HG02981 (cell line): ENCODE measurements around the gene PSMB8.

Source experiments
- ATAC-seq: cut with Tn5 transposase; IDR thresholded peaks from one replicate; pipeline ENCODE4 v1.9.1; 2021; ENCODE audit warnings: mild to moderate bottlenecking, moderate library complexity; ENCODE audit not compliant: unreplicated experiment

Gene PSMB8

DNA sequence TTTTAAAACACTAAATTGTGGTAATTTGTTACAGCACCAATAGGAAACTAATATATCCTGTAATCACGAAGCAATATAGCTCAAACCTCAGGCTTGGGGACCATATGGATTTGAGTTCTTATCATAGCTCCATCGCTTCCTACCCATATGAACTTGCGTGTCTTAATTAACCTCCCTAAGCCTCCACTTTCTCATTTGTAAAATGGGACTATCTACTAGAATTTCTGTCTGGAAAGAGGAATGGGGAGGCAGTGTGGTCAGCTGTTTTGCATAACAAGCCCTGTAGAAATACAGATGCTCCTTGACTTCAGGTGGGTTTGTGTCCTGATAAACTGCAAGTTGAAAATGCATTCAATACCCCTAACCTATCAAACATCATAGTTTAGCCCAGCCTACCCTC is 44.1 kb downstream of the PSMB8 start:
- ATAC-seq = no peak

DNA sequence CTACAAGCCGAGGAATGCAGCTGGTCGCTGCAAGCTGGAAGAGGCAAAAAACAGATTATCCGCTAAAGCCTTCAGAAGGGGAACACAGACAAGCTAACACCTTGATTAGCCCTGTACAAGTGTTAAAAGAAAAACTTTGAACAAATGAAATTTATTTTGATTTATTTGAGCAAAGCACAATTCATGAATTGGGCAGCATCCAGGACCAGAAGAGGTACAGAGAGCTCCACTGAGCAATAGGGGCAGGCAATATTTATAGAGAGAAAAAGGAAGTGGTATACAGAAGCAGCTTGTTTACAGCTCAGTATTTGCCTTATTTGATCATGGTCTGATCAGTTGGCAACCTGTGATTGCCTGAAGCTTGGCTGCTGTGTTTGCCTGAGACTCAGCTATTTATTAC is 44.7 kb downstream of the PSMB8 start:
- ATAC-seq = no peak

DNA sequence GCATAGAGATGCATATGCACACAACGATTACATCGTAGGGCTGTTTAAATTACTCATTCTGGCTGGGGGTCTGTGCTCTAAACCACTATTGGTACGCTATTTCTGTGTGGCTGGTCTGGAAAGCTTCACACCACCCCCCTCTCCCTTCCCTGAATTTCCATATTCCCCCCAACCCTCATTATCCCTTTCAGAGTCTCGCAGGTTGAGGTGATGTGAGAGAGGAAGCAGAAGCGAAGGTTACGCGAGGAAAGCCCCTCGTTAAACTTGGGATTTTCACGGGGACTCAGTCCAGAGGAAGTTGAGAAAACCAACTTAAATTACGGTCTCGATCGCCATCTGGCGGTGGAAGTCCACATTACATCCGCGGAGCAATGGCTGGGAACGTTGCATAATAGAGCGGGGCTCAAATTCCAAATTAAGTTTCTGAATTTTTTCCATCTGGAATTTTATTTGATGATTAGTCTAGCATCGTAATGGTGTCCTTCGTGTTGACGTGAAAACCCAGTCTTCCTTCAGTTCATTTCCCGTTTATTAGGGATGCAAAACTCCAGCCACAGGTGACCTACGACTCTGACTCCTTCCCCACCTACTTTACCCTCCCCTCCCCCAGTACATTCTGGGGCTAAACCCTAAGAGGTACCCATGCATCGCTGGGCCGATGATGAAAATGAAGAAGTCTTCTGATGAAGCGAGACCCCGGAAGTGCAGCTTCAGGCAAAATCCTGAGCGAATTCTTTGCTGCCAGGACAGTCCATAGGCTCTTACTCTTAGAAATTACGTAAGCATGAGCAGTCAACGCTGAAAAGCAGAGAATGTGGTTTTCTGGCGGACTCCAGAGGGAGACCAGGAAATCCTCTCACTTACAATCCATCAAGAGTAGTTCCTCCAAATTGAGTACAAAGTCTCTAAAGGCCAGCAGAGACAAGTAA is 46.7 kb downstream of the PSMB8 start:
- no peak for ATAC-seq

DNA sequence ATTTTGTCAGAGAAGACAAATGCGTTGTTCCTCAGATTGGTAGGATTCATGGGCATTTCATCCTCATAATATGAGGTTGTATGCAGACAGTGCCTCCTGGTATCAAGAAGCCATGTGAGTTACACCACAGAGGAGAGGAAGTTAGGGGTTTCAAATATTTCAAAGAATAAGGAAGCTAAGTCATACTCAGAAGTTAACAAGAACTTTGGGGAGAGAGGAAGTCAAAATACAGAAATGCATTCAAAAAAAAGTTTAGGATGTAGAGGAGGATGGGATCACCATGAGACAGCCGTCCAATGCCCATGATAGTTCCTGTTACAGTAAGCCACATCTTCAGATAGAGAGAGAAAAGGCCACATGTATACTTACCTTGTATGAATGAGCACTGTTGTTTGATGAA is 49.3 kb downstream of the PSMB8 start:
- no peak for ATAC-seq

DNA sequence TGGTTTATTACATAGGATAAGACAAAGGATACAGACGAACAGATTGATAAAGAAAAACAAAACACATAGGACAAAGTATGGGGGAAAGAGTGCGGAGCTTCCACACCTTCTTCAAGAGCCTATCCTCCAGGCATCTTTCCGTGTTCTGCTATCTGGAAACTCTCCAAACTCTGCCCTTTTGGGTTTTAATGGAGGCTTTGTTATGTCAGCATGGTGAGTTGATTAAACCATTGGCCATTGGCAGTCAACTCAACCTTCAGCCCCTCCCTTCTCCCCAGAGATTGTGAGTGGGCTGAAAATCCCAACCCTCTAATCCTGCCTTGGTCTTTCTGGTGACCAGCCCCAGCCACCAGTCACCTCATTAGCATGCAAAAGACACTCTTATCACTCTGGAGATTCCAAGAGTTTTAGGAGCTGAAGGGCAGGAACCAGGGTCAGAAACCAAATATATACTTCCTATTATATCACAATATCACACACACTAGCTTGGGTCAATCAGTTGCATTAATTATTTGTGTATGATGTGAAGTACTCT is 50.9 kb downstream of the PSMB8 start:
- ATAC-seq = no peak
